Prostate gland (tissue), 2 donors: ENCODE data around the gene MRPL23.

Source experiments
- POLR2A ChIP-seq: fragments of 450-650 bp; IDR thresholded peaks from one replicate; pipeline ENCODE4 v1.6.1; 2016; ENCODE audit warnings: antibody characterized with exemption, mild to moderate bottlenecking
- POLR2AphosphoS5 ChIP-seq: sonication (generic); formaldehyde crosslinking; IDR thresholded peaks from one replicate; pipeline ENCODE4 v1.6.1; 2017; ENCODE audit warnings: antibody characterized with exemption
- TF ChIP-seq, protein P1 (sequence below), 4 experiments: fragments of 200-600 bp in 2 of 4; fragments of 450-650 bp in 2 of 4; sonication (generic) in 2 of 4; IDR thresholded peaks; 1 replicate in 3 of 4; 2 replicates in 1 of 4; pipeline ENCODE4 v1.5.1; 2016 to 2019; ENCODE audit warnings: antibody characterized with exemption in 4 of 4, mild to moderate bottlenecking in 2 of 4, moderate library complexity in 2 of 4

- TF ChIP-seq POLR2A (no peak), POLR2AphosphoS5 (no peak)
- TF ChIP-seq, protein P1, sequence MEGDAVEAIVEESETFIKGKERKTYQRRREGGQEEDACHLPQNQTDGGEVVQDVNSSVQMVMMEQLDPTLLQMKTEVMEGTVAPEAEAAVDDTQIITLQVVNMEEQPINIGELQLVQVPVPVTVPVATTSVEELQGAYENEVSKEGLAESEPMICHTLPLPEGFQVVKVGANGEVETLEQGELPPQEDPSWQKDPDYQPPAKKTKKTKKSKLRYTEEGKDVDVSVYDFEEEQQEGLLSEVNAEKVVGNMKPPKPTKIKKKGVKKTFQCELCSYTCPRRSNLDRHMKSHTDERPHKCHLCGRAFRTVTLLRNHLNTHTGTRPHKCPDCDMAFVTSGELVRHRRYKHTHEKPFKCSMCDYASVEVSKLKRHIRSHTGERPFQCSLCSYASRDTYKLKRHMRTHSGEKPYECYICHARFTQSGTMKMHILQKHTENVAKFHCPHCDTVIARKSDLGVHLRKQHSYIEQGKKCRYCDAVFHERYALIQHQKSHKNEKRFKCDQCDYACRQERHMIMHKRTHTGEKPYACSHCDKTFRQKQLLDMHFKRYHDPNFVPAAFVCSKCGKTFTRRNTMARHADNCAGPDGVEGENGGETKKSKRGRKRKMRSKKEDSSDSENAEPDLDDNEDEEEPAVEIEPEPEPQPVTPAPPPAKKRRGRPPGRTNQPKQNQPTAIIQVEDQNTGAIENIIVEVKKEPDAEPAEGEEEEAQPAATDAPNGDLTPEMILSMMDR (IDR thresholded peaks at IDR 0.05): no peak
These were observed 11.2 kb downstream of the MRPL23 start for GRCh38 chr11:1958367-1958766.
